PC-9 (cell line): Measurements from ENCODE around the gene PRDM16. TPM values are rescaled to one million over a fixed set of nuclear protein-coding genes. Genes with fewer than 3 reads are reported as not detected.
"Not testable (repeated sequence)": the region's sequence is repeated elsewhere in the genome, so short reads cannot be mapped to it uniquely, and the experiment has no call there.

ENCODE experiments used
- BruUV-seq: library from RNA; stranded (reverse); fragments of 400-500 nt; replicated peaks from 2 replicates; lab custom pipeline; 2021; lab: Mats Ljungman, UMichigan
- CTCF ChIA-PET: fragments of 300-600 bp; sonication (Branson Sonifier 250); formaldehyde crosslinking; loops from one replicate; lab custom pipeline; 2022; ENCODE audit warnings: antibody characterized with exemption; lab: Charles Lee
- POLR2A ChIA-PET: fragments of 300-600 bp; sonication (Branson Sonifier 250); formaldehyde crosslinking; loops from one replicate; lab custom pipeline; 2022; ENCODE audit warnings: antibody characterized with exemption; ENCODE audit not compliant: unreplicated experiment; lab: Charles Lee
- DNase-seq, 2 experiments: peaks; one replicate each; pipeline versions ENCODE4 v3.0.0 to v3.0.0-alpha.2; 2015 to 2022; ENCODE audit warnings: mixed read lengths in 1 of 2
- H2AFZ ChIP-seq: fragments of 200-600 bp; sonication (generic); 2 replicates; pipeline ENCODE4 v1.8.1; 2017; ENCODE audit warnings: antibody characterized with exemption
- H3F3A ChIP-seq: fragments of 200-600 bp; sonication (generic); 2 replicates; pipeline ENCODE4 v1.8.1; 2017; ENCODE audit warnings: antibody characterized with exemption, mild to moderate bottlenecking, low read depth; ENCODE audit not compliant: insufficient read depth
- H3K27ac ChIP-seq: fragments of 200-600 bp; sonication (generic); 2 replicates; pipeline ENCODE4 v1.6.1; 2016; ENCODE audit warnings: mixed run types
- H3K27me3 ChIP-seq: fragments of 200-600 bp; sonication (generic); 2 replicates; pipeline ENCODE4 v1.6.1; 2016; ENCODE audit warnings: low read depth, mixed run types; ENCODE audit not compliant: insufficient read depth
- H3K36me3 ChIP-seq: fragments of 200-600 bp; sonication (generic); 2 replicates; pipeline ENCODE4 v1.6.1; 2016; ENCODE audit warnings: low read depth, mixed run types
- H3K4me1 ChIP-seq: fragments of 200-600 bp; sonication (generic); replicated peaks from 2 replicates; pipeline ENCODE4 v1.6.1; 2016; ENCODE audit warnings: mixed run types; ENCODE audit not compliant: insufficient read depth
- H3K4me2 ChIP-seq: fragments of 200-600 bp; sonication (generic); 2 replicates; pipeline ENCODE4 v1.6.1; 2017; ENCODE audit warnings: mixed run types
- H3K4me3 ChIP-seq: fragments of 200-600 bp; sonication (generic); 2 replicates; pipeline ENCODE4 v1.6.1; 2016; ENCODE audit warnings: mixed run types
- H3K79me2 ChIP-seq: fragments of 200-600 bp; sonication (generic); 2 replicates; pipeline ENCODE4 v1.6.1; 2017; ENCODE audit warnings: low read depth, mixed run types
- H3K9me2 ChIP-seq: fragments of 200-600 bp; sonication (generic); 2 replicates; pipeline ENCODE4 v1.8.1; 2017; ENCODE audit warnings: mild to moderate bottlenecking; ENCODE audit not compliant: insufficient read depth
- H3K9me3 ChIP-seq: fragments of 200-600 bp; sonication (generic); 2 replicates; pipeline ENCODE4 v1.8.1; 2016; ENCODE audit warnings: low read depth; ENCODE audit not compliant: insufficient read depth
- H4K20me1 ChIP-seq: fragments of 200-600 bp; sonication (generic); 2 replicates; pipeline ENCODE4 v1.8.1; 2017; ENCODE audit not compliant: insufficient read depth
- CTCF ChIP-seq: fragments of 200-600 bp; sonication (generic); conservative IDR thresholded peaks from 2 replicates; pipeline ENCODE4 v1.6.1; 2017; ENCODE audit warnings: mixed run types, antibody characterized with exemption, mild to moderate bottlenecking, moderate library complexity
- EZH2 ChIP-seq: fragments of 200-600 bp; sonication (generic); IDR thresholded peaks from 2 replicates; pipeline ENCODE4 v1.8.0; 2017; ENCODE audit warnings: antibody characterized with exemption, low read depth
- intact Hi-C: fragments of 100-400 bp; cut with micrococcal nuclease; formaldehyde crosslinking; loops from one replicate; pipeline ENCODE4 v1.10.0; 2022; ENCODE audit not compliant: unreplicated experiment
- total RNA-seq: library from RNA; stranded (reverse); gene quantifications from 2 replicates; pipeline ENCODE4 v1.2.3, GENCODE V29; 2021

Gene PRDM16
- total RNA-seq, 1 experiment from 2014 or later = not detected

GRCh38 chr1:3237994-3238702 is 169.1 kb downstream of the PRDM16 start:
- no peak for DNase-seq
- TF ChIP-seq CTCF = no peak
- TF ChIP-seq EZH2 = no peak
- H3K4me1 ChIP-seq = no peaks in the 10 kb centered on the region
- H3K9me2 ChIP-seq = no peaks in the 10 kb centered on the region
- H3K27ac ChIP-seq = no peak overlapping the region
- H3K9me3 ChIP-seq = no peaks in the 10 kb centered on the region
- no peak overlapping the region for H2AFZ ChIP-seq
- H3F3A ChIP-seq = no peaks in the 10 kb centered on the region
- BruUV-seq = no TSS peak
- H3K36me3 ChIP-seq = no peaks in the 10 kb centered on the region
- CTCF ChIA-PET = no interaction called here
- intact Hi-C loops = no loop called here
- POLR2A ChIA-PET = interaction anchor here (0.6 kb wide), 1 partner anchor 147 kb away, joined by 4 read pairs; no protein-coding TSS in a partner anchor
- peaks cover 100% of the 10 kb centered on the region for H3K27me3 ChIP-seq
- H4K20me1 ChIP-seq = no peaks in the 10 kb centered on the region
- H3K79me2 ChIP-seq = no peaks in the 10 kb centered on the region
- H3K4me3 ChIP-seq = no peak overlapping the region
- no peak overlapping the region for H3K4me2 ChIP-seq

- no peaks in the 10 kb centered on the region for H3K36me3 ChIP-seq
- no peaks in the 10 kb centered on the region for H3K79me2 ChIP-seq
- no peak for DNase-seq
- H3K4me3 ChIP-seq = no peak overlapping the region
- no peak overlapping the region for H3K4me2 ChIP-seq
- H4K20me1 ChIP-seq = no peaks in the 10 kb centered on the region
- ChIA-PET CTCF (no interaction called here), POLR2A (interaction anchor here (0.6 kb wide), 1 partner anchor 148 kb away, joined by 4 read pairs; no protein-coding TSS in a partner anchor)
- TF ChIP-seq CTCF = no peak
- TF ChIP-seq EZH2 = no peak
- H3K9me2 ChIP-seq = no peaks in the 10 kb centered on the region
- H3K4me1 ChIP-seq = no peaks in the 10 kb centered on the region
- no peak overlapping the region for H2AFZ ChIP-seq
- intact Hi-C loops = no loop called here
- H3F3A ChIP-seq = no peaks in the 10 kb centered on the region
- H3K27me3 ChIP-seq = peaks cover 100% of the 10 kb centered on the region
- BruUV-seq = no TSS peak
- H3K9me3 ChIP-seq = no peaks in the 10 kb centered on the region
- H3K27ac ChIP-seq = no peak overlapping the region
Measured at GRCh38 chr1:3238703-3239278, 169.8 kb downstream of the PRDM16 start.

GRCh38 chr1:3239991-3240390 is 171.0 kb downstream of the PRDM16 start:
- CTCF ChIA-PET, H3K4me3 ChIP-seq, BruUV-seq, H3K4me1 ChIP-seq, H3K27ac ChIP-seq, intact Hi-C loops, H3F3A ChIP-seq, H3K9me3 ChIP-seq, POLR2A ChIA-PET, H4K20me1 ChIP-seq, H2AFZ ChIP-seq, H3K9me2 ChIP-seq, H3K36me3 ChIP-seq, H3K4me2 ChIP-seq, H3K79me2 ChIP-seq, DNase-seq: not testable (repeated sequence)
- H3K27me3 ChIP-seq = peaks cover 100% of the 10 kb centered on the region
